ENCODE data around the gene IRAK1. TPM values are rescaled to one million over a fixed set of nuclear protein-coding genes. Genes with fewer than 3 reads are reported as not detected.

Gene IRAK1
- total and polyA plus RNA-seq, 2 donors from 2014 or later = 46.6 to 85.3 TPM

DNA sequence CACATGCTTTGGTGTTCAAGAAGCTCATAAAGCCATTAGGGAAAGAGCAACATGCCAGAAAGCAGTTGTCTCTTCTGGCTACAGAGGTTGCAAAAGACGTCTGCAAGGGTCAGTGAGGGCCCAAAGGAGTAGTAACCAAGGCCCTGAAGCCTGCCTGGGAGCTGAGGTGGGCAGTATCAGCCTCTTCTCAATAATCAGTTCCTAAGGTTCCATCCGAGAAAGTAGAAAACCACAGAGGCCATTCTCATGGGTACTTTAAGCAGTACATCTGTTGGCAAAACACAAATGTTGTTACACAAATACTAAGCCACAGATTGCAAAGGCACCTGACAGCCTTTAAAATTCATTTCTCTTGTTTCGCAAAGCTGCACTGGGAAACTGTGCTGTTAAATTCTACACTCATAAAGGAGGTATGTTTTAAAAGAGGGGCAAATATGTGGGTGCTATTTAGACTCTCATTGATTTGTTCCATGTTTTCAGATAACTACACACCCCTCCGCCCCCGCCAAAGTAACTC is 40.1 kb upstream of the IRAK1 start:
- TF ChIP-seq, protein P1, sequence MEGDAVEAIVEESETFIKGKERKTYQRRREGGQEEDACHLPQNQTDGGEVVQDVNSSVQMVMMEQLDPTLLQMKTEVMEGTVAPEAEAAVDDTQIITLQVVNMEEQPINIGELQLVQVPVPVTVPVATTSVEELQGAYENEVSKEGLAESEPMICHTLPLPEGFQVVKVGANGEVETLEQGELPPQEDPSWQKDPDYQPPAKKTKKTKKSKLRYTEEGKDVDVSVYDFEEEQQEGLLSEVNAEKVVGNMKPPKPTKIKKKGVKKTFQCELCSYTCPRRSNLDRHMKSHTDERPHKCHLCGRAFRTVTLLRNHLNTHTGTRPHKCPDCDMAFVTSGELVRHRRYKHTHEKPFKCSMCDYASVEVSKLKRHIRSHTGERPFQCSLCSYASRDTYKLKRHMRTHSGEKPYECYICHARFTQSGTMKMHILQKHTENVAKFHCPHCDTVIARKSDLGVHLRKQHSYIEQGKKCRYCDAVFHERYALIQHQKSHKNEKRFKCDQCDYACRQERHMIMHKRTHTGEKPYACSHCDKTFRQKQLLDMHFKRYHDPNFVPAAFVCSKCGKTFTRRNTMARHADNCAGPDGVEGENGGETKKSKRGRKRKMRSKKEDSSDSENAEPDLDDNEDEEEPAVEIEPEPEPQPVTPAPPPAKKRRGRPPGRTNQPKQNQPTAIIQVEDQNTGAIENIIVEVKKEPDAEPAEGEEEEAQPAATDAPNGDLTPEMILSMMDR (IDR thresholded peaks at IDR 0.05; ENCODE audit: borderline replicate concordance, extremely low read depth, insufficient read depth) = no peak
- H3K4me1 ChIP-seq (ENCODE audit: control insufficient read depth in 2 of 3, insufficient read depth in 2 of 3, low read depth in 1 of 3, low read length in 3 of 3) = peaks cover 0 to 18% (median 12%) of the 10 kb centered on the region in 3 donors
- no peak for DNase-seq
- no peaks in the 10 kb centered on the region for H3K27me3 ChIP-seq (ENCODE audit: control insufficient read depth, insufficient read depth, low read length)
- H3K4me3 ChIP-seq (ENCODE audit: low read length in 3 of 3) = no peak overlapping the region
- no peak overlapping the region for H3K9ac ChIP-seq (ENCODE audit: low read length in 3 of 3)
- no peak overlapping the region for H3K27ac ChIP-seq (ENCODE audit: low read depth in 2 of 2, low read length in 2 of 2)
- peaks cover 0 to 2% (median 0%) of the 10 kb centered on the region in 3 donors for H3K36me3 ChIP-seq (ENCODE audit: control insufficient read depth in 2 of 3, insufficient read depth in 3 of 3, low read length in 3 of 3)
- no peaks in the 10 kb centered on the region for H3K9me3 ChIP-seq (ENCODE audit: control insufficient read depth in 2 of 3, insufficient read depth in 1 of 3, low read length in 3 of 3)
- no peak for FAIRE-seq
- intact Hi-C loops (cut with DNase I) = no loop called here

DNA sequence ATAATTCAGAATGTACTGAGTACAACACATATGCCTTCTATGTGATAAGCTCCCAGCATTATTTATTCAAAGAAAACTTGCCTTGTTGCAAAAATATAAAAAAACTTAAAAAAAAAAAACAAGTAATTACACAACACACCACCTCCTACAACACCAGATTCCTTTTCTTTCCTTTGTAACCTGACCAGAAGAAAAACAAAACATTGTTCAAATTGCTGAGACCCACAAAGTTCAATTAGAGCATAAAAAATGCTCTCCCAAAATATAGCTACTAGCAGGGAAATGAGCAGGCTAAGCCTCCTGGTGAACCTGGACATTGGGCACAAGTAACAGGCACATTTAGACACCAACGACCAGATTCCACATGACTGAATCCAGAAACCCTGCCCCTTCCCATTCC is 39.5 kb upstream of the IRAK1 start:
- no peaks in the 10 kb centered on the region for H3K27me3 ChIP-seq (ENCODE audit: control insufficient read depth, insufficient read depth, low read length)
- H3K9me3 ChIP-seq (ENCODE audit: control insufficient read depth in 2 of 3, insufficient read depth in 1 of 3, low read length in 3 of 3) = no peaks in the 10 kb centered on the region
- no peak overlapping the region for H3K4me3 ChIP-seq (ENCODE audit: low read length in 3 of 3)
- DNase-seq = no peak
- H3K9ac ChIP-seq (ENCODE audit: low read length in 3 of 3) = no peak overlapping the region
- intact Hi-C loops (cut with DNase I) = no loop called here
- no peak for FAIRE-seq
- peaks cover 0 to 2% (median 0%) of the 10 kb centered on the region in 3 donors for H3K36me3 ChIP-seq (ENCODE audit: control insufficient read depth in 2 of 3, insufficient read depth in 3 of 3, low read length in 3 of 3)
- H3K4me1 ChIP-seq (ENCODE audit: control insufficient read depth in 2 of 3, insufficient read depth in 2 of 3, low read depth in 1 of 3, low read length in 3 of 3) = peaks cover 0 to 18% (median 12%) of the 10 kb centered on the region in 3 donors
- no peak overlapping the region for H3K27ac ChIP-seq (ENCODE audit: low read depth in 2 of 2, low read length in 2 of 2)
- TF ChIP-seq, protein P1 (IDR thresholded peaks at IDR 0.05; ENCODE audit: borderline replicate concordance, extremely low read depth, insufficient read depth) = no peak

DNA sequence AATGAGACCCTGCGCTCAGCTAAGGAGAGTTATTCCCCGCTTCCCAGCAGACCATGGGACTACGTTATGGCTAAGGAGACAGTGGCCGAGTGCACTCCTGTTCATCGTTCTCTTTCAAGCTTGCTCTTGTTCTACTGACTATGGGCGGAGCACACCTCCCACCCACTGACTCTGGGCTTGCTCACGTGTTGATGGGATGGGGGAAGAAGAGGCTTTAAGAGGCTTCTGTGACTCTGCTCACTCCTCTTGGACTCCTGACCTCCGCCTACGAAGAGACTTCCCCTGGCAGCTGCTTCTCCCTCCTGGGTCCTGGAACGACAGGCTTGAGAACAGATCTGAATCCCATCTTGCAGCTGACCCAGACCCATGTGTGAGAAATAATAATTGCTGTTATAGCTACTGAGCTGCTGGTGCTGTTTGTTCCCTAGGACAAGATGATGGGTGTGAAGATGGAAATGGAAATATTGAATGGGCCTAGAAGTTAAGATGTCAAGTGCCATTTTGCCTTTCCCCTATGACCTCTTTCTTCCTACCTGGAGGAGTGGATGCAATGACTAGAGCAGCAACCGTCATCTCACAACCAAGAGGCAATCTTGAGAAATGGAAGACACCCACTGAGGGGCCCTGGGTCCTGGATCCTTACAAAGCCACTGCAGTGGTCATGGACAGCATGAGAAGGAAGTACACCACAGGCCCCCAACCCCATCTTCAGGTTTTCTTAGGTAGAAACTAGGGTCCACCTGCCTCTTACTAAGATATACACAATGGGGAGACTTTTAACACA is 38.7 kb upstream of the IRAK1 start:
- Histone ChIP-seq H3K9ac (ENCODE audit: low read length in 3 of 3) (no peak overlapping the region), H3K27me3 (ENCODE audit: control insufficient read depth, insufficient read depth, low read length) (no peaks in the 10 kb centered on the region), H3K4me3 (ENCODE audit: low read length in 3 of 3) (no peak overlapping the region), H3K9me3 (ENCODE audit: control insufficient read depth in 2 of 3, insufficient read depth in 1 of 3, low read length in 3 of 3) (no peaks in the 10 kb centered on the region), H3K27ac (ENCODE audit: low read depth in 2 of 2, low read length in 2 of 2) (no peak overlapping the region), H3K36me3 (ENCODE audit: control insufficient read depth in 2 of 3, insufficient read depth in 3 of 3, low read length in 3 of 3) (peaks cover 0 to 2% (median 0%) of the 10 kb centered on the region in 3 donors), H3K4me1 (ENCODE audit: control insufficient read depth in 2 of 3, insufficient read depth in 2 of 3, low read depth in 1 of 3, low read length in 3 of 3) (peaks cover 0 to 15% (median 12%) of the 10 kb centered on the region in 3 donors)
- TF ChIP-seq, protein P1 (IDR thresholded peaks at IDR 0.05; ENCODE audit: borderline replicate concordance, extremely low read depth, insufficient read depth) = no peak
- DNase-seq = no peak
- intact Hi-C loops (cut with DNase I) = no loop called here
- FAIRE-seq = no peak

Data from kidney (tissue), 14 donors.